ENCODE data around the gene SYCP2.

GRCh38 chr20:59948212-59948611 is 14.8 kb upstream of the SYCP2 start:
- TF ChIP-seq EP300 (IDR thresholded peaks at IDR 0.05) = no peak
- no peak for TF ChIP-seq CTCF (IDR thresholded peaks at IDR 0.05)
